KOPT-K1 (cell line): ENCODE measurements around the gene UXS1.

ENCODE experiments used
- H3K27ac ChIP-seq: fragments of 200-600 bp; sonication (generic); 2 replicates; pipeline ENCODE4 v1.5.1; 2016; ENCODE audit warnings: antibody characterized with exemption, mild to moderate bottlenecking, low read depth, low read length; ENCODE audit not compliant: poor library complexity, severe bottlenecking
- H3K36me3 ChIP-seq: fragments of 200-600 bp; sonication (generic); 2 replicates; pipeline ENCODE4 v1.5.1; 2017; ENCODE audit warnings: antibody characterized with exemption, mild to moderate bottlenecking, low read length, moderate library complexity; ENCODE audit not compliant: insufficient read depth
- H3K9me3 ChIP-seq: fragments of 200-600 bp; sonication (generic); 2 replicates; pipeline ENCODE4 v1.5.1; 2017; ENCODE audit warnings: antibody characterized with exemption, low read length, mild to moderate bottlenecking; ENCODE audit not compliant: insufficient read depth, poor library complexity, severe bottlenecking

Gene UXS1

GRCh38 chr2:106106622-106107508 lies 87.2 kb downstream of the UXS1 start:
- Histone ChIP-seq H3K9me3 (no peaks in the 10 kb centered on the region), H3K27ac (no peak overlapping the region), H3K36me3 (peaks cover 94% of the 10 kb centered on the region)

- peaks cover 94% of the 10 kb centered on the region for H3K36me3 ChIP-seq
- H3K27ac ChIP-seq: no peak overlapping the region
- no peaks in the 10 kb centered on the region for H3K9me3 ChIP-seq
Measured at GRCh38 chr2:106105151-106105922, 88.8 kb downstream of the UXS1 start.

GRCh38 chr2:106104332-106105062 lies 89.6 kb downstream of the UXS1 start:
- Histone ChIP-seq H3K27ac (no peak overlapping the region), H3K36me3 (peaks cover 94% of the 10 kb centered on the region), H3K9me3 (no peaks in the 10 kb centered on the region)

GRCh38 chr2:106099691-106100090 lies 94.4 kb downstream of the UXS1 start:
- Histone ChIP-seq H3K27ac (no peak overlapping the region), H3K9me3 (no peaks in the 10 kb centered on the region), H3K36me3 (peaks cover 73% of the 10 kb centered on the region)

- Histone ChIP-seq H3K27ac (peak overlapping the region; percentile 12), H3K9me3 (no peaks in the 10 kb centered on the region), H3K36me3 (peaks cover 63% of the 10 kb centered on the region)
Measured at GRCh38 chr2:106098664-106099063, 95.4 kb downstream of the UXS1 start.

GRCh38 chr2:106098081-106098480 lies 96.0 kb downstream of the UXS1 start:
- H3K9me3 ChIP-seq: no peaks in the 10 kb centered on the region
- H3K27ac ChIP-seq: peak overlapping the region; percentile 98
- H3K36me3 ChIP-seq: peaks cover 62% of the 10 kb centered on the region

GRCh38 chr2:106097038-106098000 lies 96.8 kb downstream of the UXS1 start:
- Histone ChIP-seq H3K27ac (peak overlapping the region; percentile 98), H3K9me3 (no peaks in the 10 kb centered on the region), H3K36me3 (peaks cover 62% of the 10 kb centered on the region)

GRCh38 chr2:106096299-106097037 lies 97.6 kb downstream of the UXS1 start:
- peaks cover 61% of the 10 kb centered on the region for H3K36me3 ChIP-seq
- no peaks in the 10 kb centered on the region for H3K9me3 ChIP-seq
- peak overlapping the region; percentile 98 for H3K27ac ChIP-seq

- no peaks in the 10 kb centered on the region for H3K9me3 ChIP-seq
- peak overlapping the region; percentile 98 for H3K27ac ChIP-seq
- peaks cover 59% of the 10 kb centered on the region for H3K36me3 ChIP-seq
Measured at GRCh38 chr2:106095478-106096298, 98.4 kb downstream of the UXS1 start.

GRCh38 chr2:106094131-106094841 lies 99.8 kb downstream of the UXS1 start:
- peaks cover 55% of the 10 kb centered on the region for H3K36me3 ChIP-seq
- peak overlapping the region; percentile 98 for H3K27ac ChIP-seq
- peaks cover 7% of the 10 kb centered on the region for H3K9me3 ChIP-seq

GRCh38 chr2:106090916-106091618 lies 103.0 kb downstream of the UXS1 start:
- peaks cover 36% of the 10 kb centered on the region for H3K36me3 ChIP-seq
- peaks cover 19% of the 10 kb centered on the region for H3K9me3 ChIP-seq
- H3K27ac ChIP-seq: peak overlapping the region; percentile 12

GRCh38 chr2:106089611-106090010 lies 104.5 kb downstream of the UXS1 start:
- Histone ChIP-seq H3K36me3 (peaks cover 36% of the 10 kb centered on the region), H3K27ac (peak overlapping the region; percentile 46), H3K9me3 (peaks cover 19% of the 10 kb centered on the region)
